ENCODE results near the gene EPS15.
"Not testable (repeated sequence)": the region's sequence is repeated elsewhere in the genome, so short reads cannot be mapped to it uniquely, and the experiment has no call there.

EPS15 gene

GRCh38 chr1:51482881-51483280, 36.2 kb downstream of the EPS15 start:
- Histone ChIP-seq H4K20me1 (ENCODE audit: low read depth, low read length) (no peaks in the 10 kb centered on the region), H3K9ac (ENCODE audit: low read length) (no peak overlapping the region), H3F3A (ENCODE audit: insufficient read depth) (0 out of 2 replicates have a peak, but pooled peaks cover 4% of the 10 kb centered on the region), H3K9me3 (ENCODE audit: insufficient read depth, low read length) (no peaks in the 10 kb centered on the region), H3K27ac (ENCODE audit: low read depth, low read length) (no peak overlapping the region), H3K36me3 (ENCODE audit: low read length) (peaks cover 10% of the 10 kb centered on the region), H3K79me2 (ENCODE audit: insufficient read depth, low read length) (peaks cover 51% of the 10 kb centered on the region), H2AFZ (ENCODE audit: low read depth, low read length, severe bottlenecking) (no peak overlapping the region), H3K4me2 (ENCODE audit: low read depth, low read length, poor library complexity, severe bottlenecking) (no peak overlapping the region), H3K27me3 (ENCODE audit: low read length) (no peaks in the 10 kb centered on the region), H3K4me3 (ENCODE audit: insufficient read depth, low read length, poor library complexity, severe bottlenecking) (no peak overlapping the region), H3K9me2 (replicated peaks; ENCODE audit: insufficient read depth, low read length) (no peaks in the 10 kb centered on the region)
- no peak for TF ChIP-seq CTCF (IDR thresholded peaks at IDR 0.05; ENCODE audit: insufficient read depth, low read length, poor library complexity, severe bottlenecking)
- TF ChIP-seq EZH2phosphoT487 (conservative IDR thresholded peaks at IDR 0.05; ENCODE audit: low read length), result no peak

- H3K9me3 ChIP-seq (ENCODE audit: insufficient read depth, low read length); H3K4me2 ChIP-seq (ENCODE audit: low read depth, low read length, poor library complexity, severe bottlenecking); H3F3A ChIP-seq (ENCODE audit: insufficient read depth); H4K20me1 ChIP-seq (ENCODE audit: low read depth, low read length); H2AFZ ChIP-seq (ENCODE audit: low read depth, low read length, severe bottlenecking); H3K27ac ChIP-seq (ENCODE audit: low read depth, low read length); H3K27me3 ChIP-seq (ENCODE audit: low read length); H3K9ac ChIP-seq (ENCODE audit: low read length); H3K79me2 ChIP-seq (ENCODE audit: insufficient read depth, low read length); H3K4me3 ChIP-seq (ENCODE audit: insufficient read depth, low read length, poor library complexity, severe bottlenecking); H3K9me2 ChIP-seq (replicated peaks; ENCODE audit: insufficient read depth, low read length): not testable (repeated sequence)
- peaks cover 12% of the 10 kb centered on the region for H3K36me3 ChIP-seq (ENCODE audit: low read length)
Measured at GRCh38 chr1:51474832-51475620, 44.0 kb downstream of the EPS15 start.

GRCh38 chr1:51473331-51474115, 45.5 kb downstream of the EPS15 start:
- no peak for TF ChIP-seq CTCF (IDR thresholded peaks at IDR 0.05; ENCODE audit: insufficient read depth, low read length, poor library complexity, severe bottlenecking)
- TF ChIP-seq EZH2phosphoT487 (conservative IDR thresholded peaks at IDR 0.05; ENCODE audit: low read length), result no peak
- Histone ChIP-seq H3K9me2 (replicated peaks; ENCODE audit: insufficient read depth, low read length) (no peaks in the 10 kb centered on the region), H3K36me3 (ENCODE audit: low read length) (0 out of 2 replicates have a peak, but pooled peaks cover 4% of the 10 kb centered on the region), H3K27me3 (ENCODE audit: low read length) (no peaks in the 10 kb centered on the region), H3K4me3 (ENCODE audit: insufficient read depth, low read length, poor library complexity, severe bottlenecking) (no peak overlapping the region), H3F3A (ENCODE audit: insufficient read depth) (no peaks in the 10 kb centered on the region), H3K9me3 (ENCODE audit: insufficient read depth, low read length) (no peaks in the 10 kb centered on the region), H2AFZ (ENCODE audit: low read depth, low read length, severe bottlenecking) (no peak overlapping the region), H3K4me2 (ENCODE audit: low read depth, low read length, poor library complexity, severe bottlenecking) (no peak overlapping the region), H4K20me1 (ENCODE audit: low read depth, low read length) (no peaks in the 10 kb centered on the region), H3K9ac (ENCODE audit: low read length) (no peak overlapping the region), H3K27ac (ENCODE audit: low read depth, low read length) (no peak overlapping the region), H3K79me2 (ENCODE audit: insufficient read depth, low read length) (no peaks in the 10 kb centered on the region)

GRCh38 chr1:51472359-51472758, 46.7 kb downstream of the EPS15 start:
- no peak for TF ChIP-seq EZH2phosphoT487 (conservative IDR thresholded peaks at IDR 0.05; ENCODE audit: low read length)
- TF ChIP-seq CTCF (IDR thresholded peaks at IDR 0.05; ENCODE audit: insufficient read depth, low read length, poor library complexity, severe bottlenecking), result no peak

More at GRCh38 chr1:51472359-51472758, 46.7 kb downstream of the EPS15 start:
- Histone ChIP-seq H4K20me1 (ENCODE audit: low read depth, low read length) (no peaks in the 10 kb centered on the region), H3K9ac (ENCODE audit: low read length) (no peak overlapping the region), H3K27me3 (ENCODE audit: low read length) (no peaks in the 10 kb centered on the region), H3F3A (ENCODE audit: insufficient read depth) (no peaks in the 10 kb centered on the region), H3K4me2 (ENCODE audit: low read depth, low read length, poor library complexity, severe bottlenecking) (no peak overlapping the region), H3K4me3 (ENCODE audit: insufficient read depth, low read length, poor library complexity, severe bottlenecking) (no peak overlapping the region), H3K27ac (ENCODE audit: low read depth, low read length) (no peak overlapping the region), H3K9me2 (replicated peaks; ENCODE audit: insufficient read depth, low read length) (no peaks in the 10 kb centered on the region), H2AFZ (ENCODE audit: low read depth, low read length, severe bottlenecking) (no peak overlapping the region), H3K9me3 (ENCODE audit: insufficient read depth, low read length) (no peaks in the 10 kb centered on the region), H3K36me3 (ENCODE audit: low read length) (0 out of 2 replicates have a peak, but pooled peaks cover 4% of the 10 kb centered on the region), H3K79me2 (ENCODE audit: insufficient read depth, low read length) (no peaks in the 10 kb centered on the region)
